Right lobe of liver (tissue), 4 donors: ENCODE measurements around the gene COPS8.

Source experiments
- CTCF ChIP-seq, 4 donors: fragments of 200-600 bp in 3 of 4; fragments of 450-650 bp in 1 of 4; IDR thresholded peaks; one replicate each; pipeline versions ENCODE4 v1.5.1 to v1.8.0; 2016 to 2022; ENCODE audit warnings: antibody characterized with exemption in 4 of 4, mild to moderate bottlenecking in 2 of 4
- POLR2A ChIP-seq: fragments of 450-650 bp; IDR thresholded peaks from one replicate; pipeline ENCODE4 v1.6.1; 2017; ENCODE audit warnings: antibody characterized with exemption, mild to moderate bottlenecking
- donor health status: DM: no; HTN: no; CAD: no.
- donor health status: DM: no; HTN: no; CAD: no.
- donor health status: DM: no; HTN: yes; CAD: no.

- TF ChIP-seq CTCF (IDR thresholded peaks at IDR 0.05): no peak
- TF ChIP-seq POLR2A: no peak
Measured at GRCh38 chr2:237134321-237135230, 48.9 kb downstream of the COPS8 start.
